GM12878 (cell line): ENCODE data around the gene PLEKHM3. TPM values are rescaled to one million over a fixed set of nuclear protein-coding genes. Genes with fewer than 3 reads are reported as not detected.

Experiments
- ATAC-seq: fragments of 200-7000 bp; cut with Tn5 transposase; 3 replicates; pipeline ENCODE4 v1.9.1; 2020; ENCODE audit warnings: mild to moderate bottlenecking, moderate library complexity
- BruUV-seq: library from RNA; stranded (reverse); fragments of 400-500 nt; replicated peaks from 2 replicates; lab custom pipeline; 2021; lab: Mats Ljungman, UMichigan
- CTCF ChIA-PET: fragments of 300-600 bp; sonication (Branson Sonifier 250); formaldehyde crosslinking; extraction: SDS; loops from one replicate; lab custom pipeline; 2021; ENCODE audit warnings: inconsistent platforms; lab: Yijun Ruan, JAX
- POLR2A ChIA-PET: fragments of 350-600 bp; formaldehyde crosslinking; extraction: SDS; loops from one replicate; lab custom pipeline; 2021; ENCODE audit warnings: inconsistent platforms; lab: Charles Lee
- RAD21 ChIA-PET: fragments of 300-600 bp; sonication (Branson Sonifier 250); formaldehyde crosslinking; loops from one replicate; lab custom pipeline; 2023; ENCODE audit warnings: antibody characterized with exemption; ENCODE audit not compliant: unreplicated experiment; lab: Charles Lee
- SMC1A ChIA-PET: fragments of 300-600 bp; sonication (Branson Sonifier 250); formaldehyde crosslinking; loops from one replicate; lab custom pipeline; 2023; ENCODE audit not compliant: unreplicated experiment, uncharacterized antibody; lab: Charles Lee
- DNase-seq: peaks from one replicate; pipeline ENCODE4 v3.0.0-alpha.2; 2011; ENCODE audit warnings: low read depth, low spot score
- FAIRE-seq: peaks from 3 replicates; lab custom pipeline; 2011; peaks lifted over from hg19 to GRCh38; lab: Jason Lieb, UNC
- H2AFZ ChIP-seq: 2 replicates; pipeline ENCODE4 v1.6.0; 2011; ENCODE audit warnings: low read depth, low read length, control low read depth; ENCODE audit not compliant: control insufficient read depth
- H3K27ac ChIP-seq: 2 replicates; pipeline ENCODE4 v1.5.1; 2011; ENCODE audit warnings: control low read depth; ENCODE audit not compliant: control insufficient read depth, insufficient read depth
- H3K27me3 ChIP-seq, 2 experiments: replicated peaks in 1 of 2; 2 replicates each; pipeline versions ENCODE4 v1.6.0 to v1.6.1; 2011; ENCODE audit warnings: low read length in 1 of 2; ENCODE audit not compliant: control insufficient read depth in 2 of 2, insufficient read depth in 2 of 2
- H3K36me3 ChIP-seq, 2 experiments: 2 replicates each; pipeline ENCODE4 v1.5.1; 2011; ENCODE audit warnings: low read length in 1 of 2; ENCODE audit not compliant: control insufficient read depth in 2 of 2, insufficient read depth in 2 of 2
- H3K4me1 ChIP-seq: 2 replicates; pipeline ENCODE4 v1.6.1; 2011; ENCODE audit warnings: mild to moderate bottlenecking, low read length, moderate library complexity, mixed read lengths; ENCODE audit not compliant: control insufficient read depth, insufficient read depth
- H3K4me2 ChIP-seq: 2 replicates; pipeline ENCODE4 v1.6.0; 2011; ENCODE audit warnings: control low read depth; ENCODE audit not compliant: control insufficient read depth, insufficient read depth
- H3K4me3 ChIP-seq: fragments of 200-600 bp; sonication (generic); 2 replicates; pipeline ENCODE4 v1.5.1; 2016
- H3K79me2 ChIP-seq: 2 replicates; pipeline ENCODE4 v1.6.0; 2011; ENCODE audit warnings: low read length; ENCODE audit not compliant: control insufficient read depth, insufficient read depth
- H3K9ac ChIP-seq: 2 replicates; pipeline ENCODE4 v1.8.0; 2011; ENCODE audit warnings: low read length, control low read depth, mixed read lengths; ENCODE audit not compliant: control insufficient read depth, insufficient read depth
- H3K9me3 ChIP-seq: replicated peaks from 3 replicates; pipeline ENCODE4 v1.5.1; 2011; ENCODE audit warnings: mild to moderate bottlenecking, low read length; ENCODE audit not compliant: control insufficient read depth, insufficient read depth
- H4K20me1 ChIP-seq: 2 replicates; pipeline ENCODE4 v1.6.0; 2011; ENCODE audit not compliant: control insufficient read depth, insufficient read depth
- BHLHE40 ChIP-seq, 2 experiments: fragments of 450-650 bp in 1 of 2; IDR thresholded peaks; 2 replicates each; pipeline ENCODE4 v1.6.1; 2011 to 2017; ENCODE audit warnings: low read depth in 2 of 2, borderline replicate concordance in 1 of 2, improper control_type of control experiment in 1 of 2, low read length in 1 of 2, mild to moderate bottlenecking in 1 of 2
- CEBPB ChIP-seq, 2 experiments: fragments of 150-350 bp in 1 of 2; IDR thresholded peaks; 2 replicates each; pipeline ENCODE4 v1.6.1; 2012 to 2014; ENCODE audit warnings: low read depth in 2 of 2, low read length in 2 of 2, borderline replicate concordance in 1 of 2, inconsistent platforms in 1 of 2
- DPF2 ChIP-seq: fragments of 450-650 bp; IDR thresholded peaks from 2 replicates; pipeline ENCODE4 v1.6.1; 2017; ENCODE audit warnings: mild to moderate bottlenecking
- FOS ChIP-seq: IDR thresholded peaks from 3 replicates; pipeline ENCODE4 v1.6.1; 2011; ENCODE audit warnings: borderline replicate concordance; ENCODE audit not compliant: insufficient read length; ENCODE audit errors: extremely low read depth
- GATAD2B ChIP-seq: fragments of 450-650 bp; conservative IDR thresholded peaks from 2 replicates; pipeline ENCODE4 v1.6.1; 2017; ENCODE audit warnings: low read depth, mild to moderate bottlenecking, moderate library complexity
- HDAC6 ChIP-seq: fragments of 200-600 bp; sonication (generic); IDR thresholded peaks from one replicate; pipeline ENCODE4 v1.8.0; 2017; ENCODE audit warnings: antibody characterized with exemption; ENCODE audit not compliant: unreplicated experiment
- HDGF ChIP-seq: fragments of 450-650 bp; IDR thresholded peaks from 2 replicates; pipeline ENCODE4 v1.6.1; 2016; ENCODE audit warnings: antibody characterized with exemption
- IKZF1 ChIP-seq: fragments of 450-650 bp; conservative IDR thresholded peaks from 2 replicates; pipeline ENCODE4 v1.6.1; 2017; ENCODE audit warnings: antibody characterized with exemption, mild to moderate bottlenecking
- JUND ChIP-seq: IDR thresholded peaks from 2 replicates; pipeline ENCODE4 v1.6.1; 2012; ENCODE audit warnings: low read depth, mild to moderate bottlenecking, low read length, improper control_type of control experiment, moderate library complexity
- MYB ChIP-seq: fragments of 150-350 bp; IDR thresholded peaks from 2 replicates; pipeline ENCODE4 v1.6.1; 2014; ENCODE audit warnings: mild to moderate bottlenecking, low read depth, low read length, borderline replicate concordance
- PAX5 ChIP-seq: IDR thresholded peaks from 2 replicates; pipeline ENCODE4 v1.6.1; 2011; ENCODE audit warnings: low read depth, low read length, borderline replicate concordance
- SPI1 ChIP-seq: IDR thresholded peaks from 2 replicates; pipeline ENCODE4 v1.6.1; 2011; ENCODE audit warnings: low read depth, mild to moderate bottlenecking, low read length, moderate library complexity, borderline replicate concordance; ENCODE audit not compliant: insufficient read depth
- STAT1 ChIP-seq: fragments of 450-650 bp; conservative IDR thresholded peaks from 2 replicates; pipeline ENCODE4 v1.6.1; 2014; ENCODE audit warnings: antibody characterized with exemption, mild to moderate bottlenecking
- TARDBP ChIP-seq: IDR thresholded peaks from 2 replicates; pipeline ENCODE4 v1.6.1; 2016; ENCODE audit warnings: borderline replicate concordance
- ZBTB4 ChIP-seq: fragments of 450-650 bp; formaldehyde crosslinking; IDR thresholded peaks from 2 replicates; pipeline ENCODE4 v1.4.0; 2022; ENCODE audit warnings: mild to moderate bottlenecking, moderate library complexity
- ZNF217 ChIP-seq: fragments of 450-650 bp; IDR thresholded peaks from 2 replicates; pipeline ENCODE4 v1.6.1; 2017; ENCODE audit warnings: antibody characterized with exemption, mild to moderate bottlenecking
- WGBS: methylation state at CpG from one replicate; pipeline ENCODE4 v1.1.6; 2016; ENCODE audit warnings: low lambda C conversion rate; ENCODE audit not compliant: insufficient replicate concordance, insufficient coverage; ENCODE audit errors: missing lambda C conversion rate; 5-methylcytosine and 5-hydroxymethylcytosine counted together
- in situ Hi-C: fragments of 300-500 bp; cut with MboI; formaldehyde crosslinking; loops from 9 replicates; pipeline ENCODE4 v1.14.3; 2018; ENCODE audit warnings: mixed read lengths
- intact Hi-C: fragments of 100-400 bp; cut with micrococcal nuclease; formaldehyde crosslinking; loops from one replicate; pipeline ENCODE4 v1.14.2; 2022; ENCODE audit not compliant: unreplicated experiment
- polyA plus RNA-seq, 11 experiments: library from polyadenylated mRNA; depleted of rRNA in 4 of 11; unstranded in 6 of 11; stranded (reverse) in 5 of 11; fragments of >200 nt; fragmentation: Nextera tagmentation in 4 of 11; fragmentation: Illumina TruSeq in 1 of 11; extraction: Ambion mirVana in 4 of 11; extraction: Trizol in 1 of 11; gene quantifications; 1 replicate in 1 of 11; 2 replicates in 10 of 11; pipeline versions ENCODE4 v1.2.1 to v1.2.3, GENCODE V29; 2011 to 2016; ENCODE audit warnings: inconsistent platforms in 2 of 11, missing spikeins in 2 of 11, low read depth in 1 of 11
- total RNA-seq, 4 experiments: library from RNA; depleted of rRNA in 3 of 4; stranded (reverse); fragments of >200 nt in 3 of 4; fragmentation: Illumina TruSeq in 1 of 4; extraction: Trizol in 1 of 4; gene quantifications; 2 replicates each; pipeline versions ENCODE4 v1.2.1 to v1.2.3, GENCODE V29; 2013 to 2021
- TF ChIP-seq, protein P1 (sequence below): fragments of 450-650 bp; IDR thresholded peaks from 2 replicates; pipeline ENCODE4 v1.6.1; 2018; ENCODE audit warnings: borderline replicate concordance, mild to moderate bottlenecking; ENCODE audit not compliant: partially characterized antibody
- TF ChIP-seq, protein P2 (sequence below): fragments of 450-650 bp; IDR thresholded peaks from 2 replicates; pipeline ENCODE4 v1.6.1; 2016; ENCODE audit warnings: mild to moderate bottlenecking

PLEKHM3 gene
- total and polyA plus RNA-seq, 10 of the 15 experiments (the other 5 are each of a cell fraction or from before 2014, with no cell fraction given): 1.4 to 5.6 (median 3.0) TPM

GRCh38 chr2:207870814-207871213 is 154.5 kb downstream of the PLEKHM3 start:
- CTCF ChIA-PET: interaction anchor here (1.0 to 2.1 kb wide), 12 partner anchors 8 to 244 kb away, joined by 3 to 6 read pairs (median 4); partner anchors contain the start of gene FZD5
- POLR2A ChIA-PET: interaction anchor here (0.6 to 1.8 kb wide), 6 partner anchors 12 to 156 kb away, joined by 3 to 5 read pairs (median 5); no protein-coding TSS in a partner anchor
- TF ChIP-seq GATAD2B (no peak), ZBTB4 (CRISPR knock-in tag) (no peak), STAT1 (no peak), SPI1 (no peak), DPF2 (no peak), TARDBP (no peak), ZNF217 (no peak), HDGF (no peak), HDAC6 (no peak), PAX5 (no peak), FOS (no peak), BHLHE40 (IDR thresholded peaks at IDR 0.05; ENCODE audit: borderline replicate concordance in 1 of 2, low read depth in 2 of 2, low read length in 1 of 2) (no peak), MYB (no peak), IKZF1 (no peak), CEBPB (IDR thresholded peaks at IDR 0.05; ENCODE audit: borderline replicate concordance in 1 of 2, low read depth in 2 of 2, low read length in 2 of 2) (no peak), JUND (no peak)
- TF ChIP-seq, protein P1, sequence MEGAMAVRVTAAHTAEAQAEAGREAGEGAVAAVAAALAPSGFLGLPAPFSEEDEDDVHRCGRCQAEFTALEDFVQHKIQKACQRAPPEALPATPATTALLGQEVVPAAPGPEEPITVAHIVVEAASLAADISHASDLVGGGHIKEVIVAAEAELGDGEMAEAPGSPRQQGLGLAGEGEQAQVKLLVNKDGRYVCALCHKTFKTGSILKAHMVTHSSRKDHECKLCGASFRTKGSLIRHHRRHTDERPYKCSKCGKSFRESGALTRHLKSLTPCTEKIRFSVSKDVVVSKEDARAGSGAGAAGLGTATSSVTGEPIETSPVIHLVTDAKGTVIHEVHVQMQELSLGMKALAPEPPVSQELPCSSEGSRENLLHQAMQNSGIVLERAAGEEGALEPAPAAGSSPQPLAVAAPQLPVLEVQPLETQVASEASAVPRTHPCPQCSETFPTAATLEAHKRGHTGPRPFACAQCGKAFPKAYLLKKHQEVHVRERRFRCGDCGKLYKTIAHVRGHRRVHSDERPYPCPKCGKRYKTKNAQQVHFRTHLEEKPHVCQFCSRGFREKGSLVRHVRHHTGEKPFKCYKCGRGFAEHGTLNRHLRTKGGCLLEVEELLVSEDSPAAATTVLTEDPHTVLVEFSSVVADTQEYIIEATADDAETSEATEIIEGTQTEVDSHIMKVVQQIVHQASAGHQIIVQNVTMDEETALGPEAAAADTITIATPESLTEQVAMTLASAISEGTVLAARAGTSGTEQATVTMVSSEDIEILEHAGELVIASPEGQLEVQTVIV: no peak
- TF ChIP-seq, protein P2, sequence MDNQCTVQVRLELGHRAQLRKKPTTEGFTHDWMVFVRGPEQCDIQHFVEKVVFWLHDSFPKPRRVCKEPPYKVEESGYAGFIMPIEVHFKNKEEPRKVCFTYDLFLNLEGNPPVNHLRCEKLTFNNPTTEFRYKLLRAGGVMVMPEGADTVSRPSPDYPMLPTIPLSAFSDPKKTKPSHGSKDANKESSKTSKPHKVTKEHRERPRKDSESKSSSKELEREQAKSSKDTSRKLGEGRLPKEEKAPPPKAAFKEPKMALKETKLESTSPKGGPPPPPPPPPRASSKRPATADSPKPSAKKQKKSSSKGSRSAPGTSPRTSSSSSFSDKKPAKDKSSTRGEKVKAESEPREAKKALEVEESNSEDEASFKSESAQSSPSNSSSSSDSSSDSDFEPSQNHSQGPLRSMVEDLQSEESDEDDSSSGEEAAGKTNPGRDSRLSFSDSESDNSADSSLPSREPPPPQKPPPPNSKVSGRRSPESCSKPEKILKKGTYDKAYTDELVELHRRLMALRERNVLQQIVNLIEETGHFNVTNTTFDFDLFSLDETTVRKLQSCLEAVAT: no peak

More at GRCh38 chr2:207870814-207871213, 154.5 kb downstream of the PLEKHM3 start:
- ChIA-PET SMC1A (interaction anchor here (0.6 to 1.8 kb wide), 15 partner anchors 9 to 1800 kb away, joined by 3 to 6 read pairs (median 3); partner anchors contain the start of gene FZD5), RAD21 (interaction anchor here (1.0 to 5.5 kb wide), 5 partner anchors 35 to 245 kb away, joined by 3 to 20 read pairs (median 4); partner anchors contain the start of gene FZD5)
- ATAC-seq (no peak), DNase-seq (no peak), FAIRE-seq (no peak)
- Histone ChIP-seq H3K4me1 (no peaks in the 10 kb centered on the region), H2AFZ (no peak overlapping the region), H3K4me2 (no peak overlapping the region), H3K36me3 (no peaks in the 10 kb centered on the region), H3K4me3 (no peak overlapping the region), H4K20me1 (no peaks in the 10 kb centered on the region), H3K9me3 (no peaks in the 10 kb centered on the region), H3K27ac (no peak overlapping the region), H3K9ac (no peak overlapping the region), H3K79me2 (no peaks in the 10 kb centered on the region), H3K27me3 (no peaks in the 10 kb centered on the region)
- intact Hi-C loops (no loop called here), in situ Hi-C loops (no loop called here)
- WGBS: 68% methylated on average over 4 of the region's 4 CpGs
- no TSS peak for BruUV-seq
